GM18507 (cell line): Measurements from ENCODE around the gene RNF187.
"Not testable (repeated sequence)": the region's sequence is repeated elsewhere in the genome, so short reads cannot be mapped to it uniquely, and the experiment has no call there.

Source experiments
- DNase-seq: peaks from one replicate; pipeline ENCODE4 v3.0.0; 2011; ENCODE audit warnings: low read depth; ENCODE audit not compliant: insufficient read length; ENCODE audit errors: extremely low spot score
- FAIRE-seq: peaks from 2 replicates; lab custom pipeline; 2011; peaks lifted over from hg19 to GRCh38; lab: Jason Lieb, UNC

Gene RNF187

DNA sequence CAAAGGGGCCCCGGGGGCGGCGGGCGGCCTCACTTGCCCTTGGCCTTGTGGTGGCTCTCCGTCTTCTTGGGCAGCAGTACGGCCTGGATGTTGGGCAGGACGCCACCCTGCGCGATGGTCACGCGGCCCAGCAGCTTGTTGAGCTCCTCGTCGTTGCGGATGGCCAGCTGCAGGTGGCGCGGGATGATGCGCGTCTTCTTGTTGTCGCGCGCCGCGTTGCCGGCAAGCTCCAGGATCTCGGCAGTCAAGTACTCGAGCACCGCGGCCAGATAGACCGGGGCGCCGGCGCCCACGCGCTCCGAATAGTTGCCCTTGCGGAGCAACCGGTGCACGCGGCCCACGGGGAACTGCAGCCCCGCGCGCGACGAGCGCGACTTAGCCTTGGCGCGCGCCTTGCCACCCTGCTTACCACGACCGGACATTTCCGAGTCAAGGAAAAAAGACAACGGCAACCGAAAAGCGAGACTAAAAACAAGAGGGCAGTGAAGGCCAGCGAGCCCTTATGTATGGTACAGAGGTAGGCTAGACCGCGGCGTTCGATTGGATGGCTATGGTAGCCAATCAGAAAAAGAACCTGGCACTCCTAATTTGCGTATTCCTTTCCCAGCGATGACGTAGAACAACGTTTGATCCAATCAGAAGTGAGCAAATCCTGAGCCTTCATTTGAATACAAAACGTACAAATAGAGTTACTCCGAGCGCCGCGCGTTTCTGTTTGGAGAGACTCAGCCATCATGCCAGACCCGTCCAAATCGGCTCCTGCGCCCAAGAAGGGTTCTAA is 29.6 kb upstream of the RNF187 start:
- FAIRE-seq = peak; percentile 91
- peak; percentile 72 for DNase-seq

DNA sequence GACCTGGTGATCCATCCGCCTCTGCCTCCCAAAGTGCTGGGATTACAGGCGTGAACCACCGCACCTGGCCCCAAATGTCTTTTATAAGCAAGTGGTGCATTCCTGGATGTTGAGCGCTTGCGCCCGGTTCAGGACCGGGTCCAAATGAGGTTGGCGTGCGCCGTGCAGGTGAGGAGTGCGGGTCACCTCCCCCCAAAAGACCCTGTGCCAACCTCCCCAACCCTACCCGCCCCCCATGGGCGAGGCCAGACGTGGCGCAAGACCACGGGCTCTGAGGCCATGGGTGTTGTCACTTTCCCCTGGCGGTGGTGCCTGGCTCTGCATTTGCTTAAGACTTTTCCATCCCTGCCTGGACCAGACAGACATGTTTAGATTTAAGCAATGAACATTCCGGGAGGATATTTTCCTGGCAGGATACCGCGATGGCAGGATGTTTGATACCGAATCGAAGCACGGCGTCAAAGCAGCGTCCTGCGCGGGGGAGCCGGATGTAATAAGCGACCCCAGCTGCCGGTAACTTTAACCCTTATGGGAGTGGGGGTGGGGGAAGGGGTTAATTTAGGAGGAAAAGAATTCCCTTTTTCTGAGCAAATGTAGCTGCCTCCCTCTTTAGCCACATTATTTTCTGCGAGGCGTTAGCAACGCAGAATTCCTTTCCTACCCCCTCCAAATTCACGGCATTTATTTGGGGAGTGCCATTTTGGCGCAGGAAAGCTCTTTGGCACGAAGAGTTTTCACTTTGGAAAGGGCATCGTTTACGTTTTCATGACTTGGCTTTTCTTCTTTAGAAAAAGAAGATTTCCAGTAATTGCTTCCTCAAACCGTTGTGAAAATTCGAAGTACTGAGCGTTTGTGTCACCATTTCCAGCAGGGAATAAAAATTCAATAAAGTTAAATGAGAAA is 27.8 kb upstream of the RNF187 start:
- DNase-seq (no peak), FAIRE-seq (peak; percentile 15)

DNA sequence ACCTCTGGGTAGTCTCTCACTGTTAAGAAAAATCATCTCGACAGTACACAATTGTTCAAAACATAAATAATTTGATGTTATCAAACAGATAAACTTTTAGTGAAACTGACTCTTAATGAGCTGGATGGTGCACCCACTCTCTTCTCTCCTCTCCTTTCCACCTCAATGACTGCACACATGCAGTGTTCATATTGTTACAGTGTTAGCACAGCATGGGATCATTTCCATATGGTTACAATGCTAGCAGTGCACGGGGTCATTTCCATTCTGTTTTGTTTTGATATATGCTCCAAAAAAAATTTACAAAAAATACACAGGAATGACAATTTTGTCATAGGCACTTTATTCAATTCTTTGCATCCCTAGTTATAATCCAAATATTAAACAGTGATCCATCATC is 26.4 kb upstream of the RNF187 start:
- FAIRE-seq (no peak), DNase-seq (no peak)

DNA sequence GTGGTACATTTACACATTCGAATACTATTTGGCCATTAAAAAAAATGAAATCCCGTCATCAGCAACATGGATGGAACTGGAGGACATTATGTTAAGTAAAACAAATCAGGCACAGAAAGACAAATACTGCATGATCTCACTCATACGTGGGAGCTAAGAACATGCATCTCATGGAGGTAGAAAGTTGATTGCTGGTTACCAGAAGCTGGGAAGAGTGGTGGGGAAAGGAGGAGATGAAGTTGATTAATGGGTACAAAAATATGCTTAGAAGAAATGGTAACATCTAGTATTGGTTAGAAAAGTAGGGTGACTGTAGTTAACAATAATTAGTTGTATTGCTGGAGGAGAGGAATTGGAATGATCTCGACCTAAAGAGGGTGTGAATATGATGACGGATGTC is 24.6 kb upstream of the RNF187 start:
- FAIRE-seq = no peak

DNA sequence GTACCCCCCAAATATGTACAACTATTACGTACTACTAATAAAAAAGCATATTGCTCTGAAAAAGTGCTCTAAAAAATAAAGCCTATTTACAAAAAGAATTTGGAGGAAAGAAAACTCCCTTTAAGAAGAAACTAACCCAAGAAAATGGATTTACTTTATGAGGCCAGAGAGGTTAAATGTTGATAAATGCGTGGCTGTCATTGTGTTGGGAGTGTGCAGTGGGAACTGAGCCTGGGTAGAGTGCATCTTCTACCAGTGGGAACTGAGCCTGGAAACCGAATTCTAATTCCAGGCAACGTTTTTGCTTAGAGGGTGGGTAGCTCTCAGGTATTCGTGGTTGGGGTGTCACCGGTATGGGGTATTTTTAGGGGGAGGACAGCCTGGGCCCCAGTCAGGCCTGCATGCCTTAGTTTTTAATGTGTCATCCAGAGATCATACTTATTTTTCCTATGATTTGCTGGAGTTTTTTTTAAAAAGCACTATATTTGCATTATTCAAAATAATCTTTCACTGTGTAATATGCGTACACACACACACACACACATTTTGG is 24.1 kb upstream of the RNF187 start:
- no peak for DNase-seq
- FAIRE-seq = no peak

More for the DNA sequence above, 24.6 kb upstream of the RNF187 start:
- DNase-seq = no peak

DNA sequence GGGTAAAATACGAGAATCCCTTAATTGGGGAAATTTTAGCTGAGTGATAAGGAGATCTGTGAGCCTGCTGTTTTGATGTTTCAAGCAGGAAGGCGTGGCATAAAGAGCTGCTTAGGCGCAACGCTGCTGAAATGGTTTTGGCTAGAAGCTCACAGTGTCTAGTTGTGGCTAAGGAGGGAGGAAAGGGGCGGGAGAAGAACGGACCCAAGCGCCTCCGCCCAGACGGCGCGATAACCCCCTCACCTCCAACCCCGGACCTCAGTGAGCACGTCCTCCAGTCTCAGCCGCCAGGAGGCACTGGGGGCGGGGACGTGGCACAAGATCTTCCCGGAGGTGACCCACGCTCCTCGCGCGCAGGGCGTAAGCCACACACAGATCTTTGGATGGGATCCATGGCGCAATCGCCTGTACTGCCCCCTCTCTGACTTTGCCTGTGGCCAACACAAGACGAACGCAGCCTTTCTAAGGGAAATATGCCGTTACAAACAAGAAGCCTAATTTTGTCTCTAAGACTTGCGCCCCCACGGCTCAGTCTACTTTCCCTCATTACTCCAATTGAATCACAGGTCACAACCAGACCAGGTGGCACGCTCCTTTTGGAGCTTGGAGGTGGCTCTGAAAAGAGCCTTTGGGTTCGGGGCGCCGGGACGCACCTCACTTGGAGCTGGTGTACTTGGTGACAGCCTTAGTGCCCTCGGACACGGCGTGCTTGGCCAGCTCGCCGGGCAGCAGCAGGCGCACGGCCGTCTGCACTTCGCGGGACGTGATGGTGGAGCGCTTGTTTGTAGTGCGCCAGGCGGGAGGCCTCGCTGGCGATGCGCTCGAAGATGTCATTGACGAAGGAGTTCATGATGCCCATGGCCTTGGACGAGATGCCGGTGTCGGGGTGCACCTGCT is 23.4 kb upstream of the RNF187 start:
- FAIRE-seq (peak; percentile 73), DNase-seq (no peak)

DNA sequence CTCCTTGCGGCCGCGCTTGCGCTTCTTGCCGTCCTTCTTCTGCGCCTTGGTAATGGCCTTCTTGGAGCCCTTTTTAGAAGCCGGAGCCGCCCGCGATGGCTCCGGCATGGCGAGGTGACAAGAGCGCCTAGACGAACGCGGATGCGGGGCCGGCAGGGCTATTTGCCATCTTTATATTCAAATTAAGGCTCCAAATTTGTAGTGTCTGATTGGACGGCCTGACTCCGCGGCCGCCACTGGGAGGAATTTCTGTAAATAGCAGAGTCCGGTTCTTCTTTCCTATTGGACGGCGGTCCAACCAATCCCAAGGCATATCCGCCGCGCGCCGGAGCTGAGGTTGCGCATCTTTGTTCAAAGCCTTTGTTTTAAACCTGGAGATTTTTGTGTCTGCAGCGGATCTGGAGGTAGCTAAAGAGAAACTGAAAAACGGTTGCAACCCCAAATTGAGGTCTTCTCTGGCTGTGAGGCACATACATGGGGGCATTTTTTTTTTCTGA is 22.6 kb upstream of the RNF187 start:
- FAIRE-seq (peak; percentile 89), DNase-seq (no peak)

DNA sequence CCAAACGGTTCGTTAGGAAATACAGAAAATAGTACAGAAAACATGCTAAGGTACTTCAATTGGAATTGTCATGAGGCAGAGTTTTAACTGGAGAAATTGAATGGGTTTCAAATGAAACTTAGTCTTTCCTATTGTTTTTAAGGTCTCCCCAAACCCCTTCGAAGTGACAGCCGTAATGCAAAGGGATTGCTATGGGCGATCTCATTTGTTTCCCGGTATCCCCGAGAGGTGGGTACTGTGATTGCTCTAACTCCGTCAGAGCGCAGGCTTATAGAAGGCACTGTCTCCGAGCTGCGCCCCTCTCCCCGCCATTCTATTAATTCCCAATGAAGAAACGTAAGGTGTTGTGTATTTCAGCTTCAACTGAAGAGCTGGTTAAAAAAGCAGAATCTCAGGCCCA is 22.0 kb upstream of the RNF187 start:
- FAIRE-seq (no peak), DNase-seq (no peak)

DNA sequence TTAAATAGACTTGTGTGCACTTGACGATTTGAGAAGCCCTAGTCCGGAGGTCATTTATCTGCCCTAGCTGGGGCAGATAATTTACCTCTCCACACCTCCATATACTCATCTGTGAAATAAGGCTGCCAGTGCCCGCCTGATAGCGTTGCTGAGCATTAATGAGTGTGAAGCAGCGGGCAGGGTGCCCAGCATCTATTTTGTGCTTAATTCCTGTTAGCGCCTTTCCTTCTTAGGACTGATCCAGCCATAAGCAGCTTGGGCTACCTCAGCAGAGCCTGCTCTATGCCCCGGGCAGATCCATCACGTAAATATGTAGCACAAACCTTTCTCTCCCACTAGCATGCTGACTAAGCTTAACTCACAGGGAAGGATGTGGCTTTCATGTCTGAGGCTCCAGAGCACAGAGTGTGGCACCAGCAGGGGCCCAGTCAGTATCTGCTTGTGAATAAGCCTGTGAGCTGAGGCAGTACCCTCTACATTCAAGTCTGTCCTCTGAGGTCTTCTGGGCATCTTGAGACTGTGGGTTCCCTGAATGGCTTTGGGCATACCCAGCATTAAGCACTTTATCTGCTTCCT is 21.5 kb upstream of the RNF187 start:
- DNase-seq = no peak
- no peak for FAIRE-seq

DNA sequence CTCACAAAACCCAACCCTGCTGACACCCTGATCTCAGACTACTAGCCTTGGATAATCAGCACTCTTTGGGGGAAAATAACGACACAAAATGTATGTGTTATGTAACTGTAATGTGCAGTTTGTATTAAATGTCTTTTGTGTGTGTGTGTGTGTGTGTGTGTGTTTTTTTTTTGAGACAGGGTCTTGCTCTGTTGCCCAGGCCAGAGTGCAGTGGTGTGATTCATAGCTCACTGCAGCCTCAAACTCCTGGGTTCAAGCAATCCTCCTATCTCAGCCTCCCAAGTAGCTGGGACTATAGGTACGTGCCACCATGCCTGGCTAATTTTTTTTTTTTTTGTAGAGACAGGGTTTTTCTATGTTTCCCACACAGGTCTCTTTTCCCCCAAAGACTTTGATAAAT is 19.0 kb upstream of the RNF187 start:
- FAIRE-seq, DNase-seq: not testable (repeated sequence)

DNA sequence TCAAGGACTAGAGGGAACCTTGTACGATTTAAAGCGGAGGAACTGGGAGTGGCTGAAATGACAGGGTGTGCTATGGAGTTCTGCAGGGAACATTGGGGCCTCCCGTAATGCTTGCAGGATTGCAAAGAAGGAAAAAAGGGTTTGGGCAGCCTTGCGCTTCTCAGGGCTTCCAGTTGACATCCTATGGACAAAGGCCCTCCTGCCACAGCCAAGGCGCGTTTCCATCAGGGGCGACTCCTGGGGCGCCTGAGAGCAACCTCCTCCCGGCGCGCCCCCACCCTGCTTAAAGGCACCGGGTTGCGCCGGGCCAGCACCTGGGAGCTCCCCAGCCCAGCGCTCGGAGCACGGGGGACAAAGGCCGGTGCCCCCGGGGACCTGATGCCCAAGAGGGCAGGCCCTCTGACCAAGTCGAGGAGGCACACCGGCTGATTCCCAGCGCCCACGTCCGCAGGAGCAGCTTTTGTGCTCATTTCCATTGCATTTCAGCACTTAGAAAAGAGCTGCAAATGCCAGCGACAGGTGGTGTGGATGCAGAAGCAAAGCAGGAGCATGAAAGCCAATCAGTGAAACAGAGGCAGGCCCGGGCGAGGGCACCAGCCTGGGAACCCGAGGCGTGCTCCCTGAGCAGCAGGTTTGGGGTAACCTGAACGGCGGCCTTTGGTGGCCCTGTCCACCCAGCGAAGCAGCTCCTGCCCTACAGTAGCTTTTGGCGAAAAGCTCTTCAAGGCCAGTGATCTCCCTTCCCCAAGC is 17.6 kb upstream of the RNF187 start:
- DNase-seq (no peak), FAIRE-seq (no peak)

DNA sequence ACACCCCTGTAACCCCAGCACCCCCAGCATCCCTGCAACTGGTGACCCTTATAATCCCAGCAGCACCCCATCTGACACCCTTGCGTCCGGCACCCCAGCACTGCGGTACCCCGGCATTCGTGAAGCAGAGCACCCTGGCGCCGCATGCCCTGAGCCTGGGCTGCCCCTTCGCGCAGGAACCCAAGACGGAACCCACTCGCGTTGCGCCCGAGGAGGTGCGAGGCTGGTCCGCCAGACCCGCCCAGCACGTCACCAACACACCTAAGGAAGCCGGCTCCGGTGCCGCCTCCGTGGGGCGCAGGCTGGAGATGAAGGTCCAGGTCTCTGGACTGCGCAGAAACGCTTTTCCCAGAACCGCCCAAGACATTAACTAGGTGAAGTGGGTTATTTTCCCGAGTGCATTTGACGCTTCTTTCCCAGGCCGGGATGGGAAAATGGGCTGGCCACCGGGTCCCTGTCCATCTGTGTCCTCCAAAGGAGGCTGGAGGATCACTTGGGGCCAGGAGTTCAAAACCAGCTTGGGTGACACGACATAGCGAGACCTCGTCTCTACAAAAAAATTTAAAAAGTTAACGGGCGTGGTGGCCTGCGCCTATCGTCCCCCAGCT is 15.9 kb upstream of the RNF187 start:
- DNase-seq (no peak), FAIRE-seq (no peak)

DNA sequence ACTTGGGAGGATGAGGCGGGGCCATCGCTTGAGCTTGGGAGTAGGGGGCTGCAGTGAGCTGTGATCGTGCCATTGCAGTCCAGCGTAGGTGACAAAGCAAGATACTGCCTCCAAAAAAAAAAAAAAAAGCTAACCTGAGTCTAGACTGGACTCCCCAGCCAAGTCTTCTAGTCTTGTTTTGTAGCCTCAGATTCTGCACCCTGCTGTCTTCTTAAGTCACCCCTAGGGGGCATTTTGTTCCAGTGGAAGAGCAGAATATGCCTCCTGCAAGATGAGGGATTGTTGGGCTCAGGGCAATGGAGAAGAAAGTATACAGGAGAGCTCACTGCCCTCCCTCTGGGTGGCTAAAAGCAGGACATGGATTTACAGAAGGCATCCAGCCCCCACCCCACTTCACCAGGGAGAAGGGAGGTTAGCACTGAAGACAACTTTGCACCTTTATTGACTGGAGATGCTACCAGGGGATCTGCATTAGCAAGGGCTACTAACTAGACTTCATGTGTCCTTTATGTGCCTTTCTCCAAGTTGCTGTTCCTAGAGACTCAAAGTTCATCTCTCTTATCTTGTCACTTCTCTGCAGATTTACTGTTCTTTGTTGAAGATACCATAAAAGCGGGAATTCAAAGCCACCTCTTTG is 15.3 kb upstream of the RNF187 start:
- DNase-seq (no peak), FAIRE-seq (peak; percentile 73)

DNA sequence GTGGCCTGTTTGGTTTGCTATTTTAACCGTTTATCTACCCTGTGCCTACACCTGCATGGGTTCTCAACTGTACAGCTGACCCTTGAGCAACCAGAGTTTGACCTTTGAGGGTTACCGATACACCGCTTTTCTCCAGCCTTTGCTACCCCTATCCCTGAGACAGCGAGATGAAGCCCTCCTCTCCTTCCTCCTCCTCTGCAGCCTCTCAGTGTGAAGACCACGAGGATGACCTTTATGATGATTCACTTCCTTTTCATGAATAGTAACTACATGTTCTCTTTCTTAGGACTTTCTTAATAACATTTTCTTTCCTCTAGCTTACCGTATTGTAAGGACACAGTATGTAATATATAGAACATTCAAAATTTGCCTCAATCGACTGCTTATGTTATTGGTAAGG is 14.5 kb upstream of the RNF187 start:
- no peak for FAIRE-seq

DNA sequence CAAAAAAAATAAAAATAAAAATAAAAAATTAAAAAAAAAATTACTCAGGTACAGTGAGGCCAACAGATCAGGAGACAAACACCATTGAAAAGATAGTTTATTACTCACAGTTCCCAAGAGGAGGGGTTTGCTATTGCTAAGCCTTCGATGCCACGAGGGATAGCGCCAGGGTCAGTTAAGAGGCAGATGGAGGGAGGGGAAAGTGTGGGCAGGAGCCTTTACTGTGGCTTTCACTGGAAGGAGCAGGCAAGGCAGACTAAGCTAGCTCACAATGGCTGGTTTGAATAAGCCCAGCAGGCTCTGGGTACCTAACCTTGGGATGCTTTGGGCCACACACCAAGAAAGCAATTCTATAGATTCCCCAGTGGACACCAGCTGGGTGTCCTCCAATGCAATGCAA is 12.7 kb upstream of the RNF187 start:
- DNase-seq (no peak), FAIRE-seq (no peak)

More for the DNA sequence above, 14.5 kb upstream of the RNF187 start:
- no peak for DNase-seq

DNA sequence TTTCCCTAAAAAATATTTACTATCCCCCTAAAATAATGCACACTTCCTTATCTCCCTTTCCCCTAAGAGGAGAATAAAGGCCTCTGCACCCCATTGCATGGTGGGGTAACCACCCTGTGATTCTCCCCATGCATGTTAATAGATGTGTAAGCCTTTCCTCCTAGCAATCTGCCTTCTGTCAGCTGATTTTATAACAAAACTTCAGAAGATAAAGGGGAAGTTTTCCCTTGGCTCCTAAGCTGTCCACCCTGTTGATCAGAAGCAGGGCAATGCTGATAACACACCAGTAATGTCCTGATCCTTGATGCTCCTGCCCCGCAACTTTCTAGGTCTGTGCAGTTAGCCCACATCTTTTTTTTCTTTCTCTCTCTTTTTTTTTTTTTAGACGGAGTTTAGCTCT is 11.4 kb upstream of the RNF187 start:
- FAIRE-seq = no peak

DNA sequence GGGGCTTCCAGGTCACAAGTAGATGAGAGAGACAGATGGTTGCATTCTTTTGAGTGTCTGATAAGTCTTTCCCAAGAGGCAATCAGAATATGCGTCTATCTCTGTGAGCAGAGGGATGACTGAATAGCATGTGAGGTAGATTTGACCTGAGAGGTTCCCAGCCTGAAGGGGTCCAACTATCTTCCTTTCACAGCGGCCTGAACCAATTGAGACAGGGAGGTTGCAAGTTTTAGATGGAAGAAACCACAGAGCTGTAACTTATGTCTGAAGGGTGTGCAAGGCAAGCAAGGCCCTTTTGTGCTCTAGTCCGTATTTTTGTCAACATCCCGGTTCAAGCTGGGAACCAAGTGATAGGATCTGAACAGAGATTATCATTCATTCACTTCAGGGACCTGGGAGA is 9.9 kb upstream of the RNF187 start:
- FAIRE-seq = no peak
- no peak for DNase-seq

More for the DNA sequence above, 11.4 kb upstream of the RNF187 start:
- DNase-seq = no peak
